Central memory CD8-positive, alpha-beta T cell (primary cell): Measurements from ENCODE around the gene C14orf132.

Experiments
- ATAC-seq: fragments of 150-1000 bp; cut with Tn5 transposase; replicated peaks from 2 replicates; pipeline ENCODE4 v1.10.0; 2022; ENCODE audit warnings: mild to moderate bottlenecking, moderate FRiP score, moderate number of reproducible peaks; ENCODE audit not compliant: poor library complexity, severe bottlenecking; ENCODE audit errors: extremely low read depth
- DNase-seq, 2 donors: peaks; one replicate each; pipeline ENCODE4 v3.0.0; 2021; ENCODE audit warnings: low spot score in 2 of 2
- H3K27ac Mint-ChIP-seq: one replicate; pipeline ENCODE4 v1.8.0; 2022; ENCODE audit warnings: low read depth, mild to moderate bottlenecking, moderate library complexity, mixed read lengths
- H3K27me3 Mint-ChIP-seq: one replicate; pipeline ENCODE4 v1.8.0; 2022; ENCODE audit warnings: mixed read lengths
- H3K36me3 Mint-ChIP-seq: one replicate; pipeline ENCODE4 v1.8.0; 2022; ENCODE audit warnings: mild to moderate bottlenecking, moderate library complexity, mixed read lengths; ENCODE audit not compliant: insufficient read depth
- H3K4me1 Mint-ChIP-seq: one replicate; pipeline ENCODE4 v1.8.0; 2022; ENCODE audit warnings: mixed read lengths
- H3K4me3 Mint-ChIP-seq: one replicate; pipeline ENCODE4 v1.8.0; 2022; ENCODE audit warnings: mild to moderate bottlenecking, moderate library complexity, mixed read lengths
- H3K9me3 Mint-ChIP-seq: one replicate; pipeline ENCODE4 v1.8.0; 2022; ENCODE audit warnings: mixed read lengths

C14orf132 gene

DNA sequence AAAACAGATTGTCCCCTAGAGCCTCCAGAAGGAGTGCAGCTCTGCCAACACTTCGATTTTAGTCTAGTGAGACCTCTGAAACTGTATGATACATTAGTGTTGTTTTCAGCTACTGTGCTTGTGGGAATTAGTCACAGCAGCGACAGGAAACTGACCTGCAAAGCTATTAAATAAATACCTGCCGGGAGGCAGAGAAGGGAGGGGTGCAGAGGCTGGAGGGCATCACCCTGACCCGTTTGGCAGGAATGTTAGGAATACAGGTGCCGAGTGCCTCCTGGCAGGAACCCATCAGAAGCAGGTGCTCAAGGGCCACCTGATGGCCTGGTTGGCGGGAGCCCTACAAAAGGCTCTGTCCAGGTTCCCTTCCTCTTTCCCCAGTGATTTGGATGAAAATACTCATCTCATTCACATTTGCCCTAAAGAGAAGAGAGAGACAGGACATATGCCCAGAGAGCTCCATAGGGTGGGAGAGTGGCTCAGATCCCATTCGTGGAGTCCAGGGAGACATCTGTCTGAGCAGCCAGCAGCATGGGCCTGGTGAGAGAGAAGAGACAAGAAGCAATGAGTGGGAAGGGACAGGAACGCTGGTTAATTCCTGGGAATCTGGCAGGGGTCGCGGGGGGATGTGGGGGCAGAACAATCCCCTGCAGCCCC, 44.6 kb downstream of the C14orf132 start:
- ATAC-seq: no peak
- Mint-ChIP-seq H3K36me3 (peaks cover under 1% of the 10 kb centered on the region), H3K9me3 (no peaks in the 10 kb centered on the region), H3K27ac (no peak overlapping the region), H3K27me3 (peaks cover 87% of the 10 kb centered on the region), H3K4me3 (no peak overlapping the region), H3K4me1 (no peaks in the 10 kb centered on the region)
- no peak for DNase-seq

DNA sequence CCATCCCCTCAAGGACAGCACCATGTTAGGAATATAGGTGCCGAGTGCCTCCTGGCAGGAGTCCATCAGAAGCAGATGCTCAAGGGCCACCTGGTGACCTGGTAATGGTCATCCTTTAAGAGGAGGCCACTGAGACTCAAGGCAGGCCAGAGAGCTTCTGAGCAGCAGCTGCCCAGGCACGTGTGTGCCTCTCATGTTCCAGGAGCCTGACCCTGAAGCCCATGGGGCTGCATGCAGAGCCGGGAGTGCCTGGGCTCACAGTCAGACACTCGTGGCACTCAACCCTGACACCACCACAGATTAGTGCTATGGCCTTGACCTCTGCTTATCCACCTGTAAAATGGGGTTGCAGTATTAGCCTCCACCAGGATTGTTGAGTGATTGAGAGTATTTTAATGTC, 45.6 kb downstream of the C14orf132 start:
- DNase-seq (no peak), ATAC-seq (no peak)
- Mint-ChIP-seq H3K9me3 (no peaks in the 10 kb centered on the region), H3K27me3 (peaks cover 87% of the 10 kb centered on the region), H3K4me3 (no peak overlapping the region), H3K4me1 (no peaks in the 10 kb centered on the region), H3K27ac (no peak overlapping the region), H3K36me3 (no peaks in the 10 kb centered on the region)

DNA sequence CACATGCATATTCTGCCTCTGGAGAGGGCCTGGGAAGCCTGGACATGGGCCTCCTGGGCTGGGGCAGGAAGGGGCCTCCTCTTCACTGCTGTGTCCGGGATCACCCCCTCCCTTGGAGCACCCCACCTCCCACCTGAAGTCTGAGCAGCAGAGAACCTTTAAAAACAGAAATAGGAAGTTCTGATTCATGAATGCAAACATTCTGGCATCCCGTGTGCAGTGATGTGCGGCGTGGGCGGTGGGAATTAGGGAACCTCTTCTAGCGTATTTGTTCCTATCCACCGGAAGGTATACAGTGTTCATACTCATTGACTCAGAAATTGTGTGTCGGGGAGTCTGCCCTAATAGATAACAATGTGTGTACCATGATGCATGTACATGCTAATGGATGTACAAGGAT, 46.2 kb downstream of the C14orf132 start:
- no peak overlapping the region for H3K4me3 Mint-ChIP-seq
- DNase-seq: no peak
- H3K36me3 Mint-ChIP-seq: no peaks in the 10 kb centered on the region
- no peak for ATAC-seq
- no peaks in the 10 kb centered on the region for H3K4me1 Mint-ChIP-seq
- no peak overlapping the region for H3K27ac Mint-ChIP-seq
- peaks cover 84% of the 10 kb centered on the region for H3K27me3 Mint-ChIP-seq
- H3K9me3 Mint-ChIP-seq: no peaks in the 10 kb centered on the region

- peaks cover 77% of the 10 kb centered on the region for H3K27me3 Mint-ChIP-seq
- no peak for ATAC-seq
- H3K27ac Mint-ChIP-seq: no peak overlapping the region
- H3K4me3 Mint-ChIP-seq: no peak overlapping the region
- no peaks in the 10 kb centered on the region for H3K36me3 Mint-ChIP-seq
- no peaks in the 10 kb centered on the region for H3K4me1 Mint-ChIP-seq
- H3K9me3 Mint-ChIP-seq: no peaks in the 10 kb centered on the region
- DNase-seq: no peak
Measured at GRCh38 chr14:96086032-96086431, 46.9 kb downstream of the C14orf132 start.

DNA sequence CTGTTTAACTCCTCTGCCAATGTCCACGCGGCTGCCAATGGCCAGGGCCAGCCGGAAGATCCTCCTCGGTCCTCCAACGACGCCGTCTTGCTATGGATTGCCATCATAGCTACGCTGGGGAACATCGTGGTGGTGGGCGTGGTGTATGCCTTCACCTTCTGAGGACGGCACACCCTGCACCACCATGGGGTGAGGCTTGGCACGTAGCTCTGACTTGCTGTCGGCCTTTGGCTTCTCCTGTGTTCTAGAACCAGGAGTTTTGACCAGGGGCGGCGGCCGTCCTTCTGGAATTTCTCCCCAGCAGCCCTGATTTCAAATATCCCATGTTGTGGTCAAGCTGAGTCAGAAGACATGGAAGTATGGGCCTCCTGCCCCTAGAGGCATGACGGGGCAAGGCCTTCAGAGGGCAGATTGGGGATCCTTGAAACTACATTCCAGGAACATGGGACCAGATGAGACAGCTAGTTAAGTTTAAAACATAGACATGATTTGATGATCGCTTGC, 47.5 kb downstream of the C14orf132 start:
- Mint-ChIP-seq H3K4me1 (no peaks in the 10 kb centered on the region), H3K36me3 (no peaks in the 10 kb centered on the region), H3K27me3 (peaks cover 71% of the 10 kb centered on the region), H3K4me3 (no peak overlapping the region), H3K9me3 (no peaks in the 10 kb centered on the region), H3K27ac (no peak overlapping the region)
- DNase-seq: no peak
- no peak for ATAC-seq

GRCh38 chr14:96088074-96088473, 48.9 kb downstream of the C14orf132 start:
- Mint-ChIP-seq H3K4me3 (no peak overlapping the region), H3K9me3 (no peaks in the 10 kb centered on the region), H3K27ac (no peak overlapping the region), H3K36me3 (no peaks in the 10 kb centered on the region), H3K4me1 (no peaks in the 10 kb centered on the region), H3K27me3 (peaks cover 57% of the 10 kb centered on the region)
- no peak for ATAC-seq
- DNase-seq: no peak

DNA sequence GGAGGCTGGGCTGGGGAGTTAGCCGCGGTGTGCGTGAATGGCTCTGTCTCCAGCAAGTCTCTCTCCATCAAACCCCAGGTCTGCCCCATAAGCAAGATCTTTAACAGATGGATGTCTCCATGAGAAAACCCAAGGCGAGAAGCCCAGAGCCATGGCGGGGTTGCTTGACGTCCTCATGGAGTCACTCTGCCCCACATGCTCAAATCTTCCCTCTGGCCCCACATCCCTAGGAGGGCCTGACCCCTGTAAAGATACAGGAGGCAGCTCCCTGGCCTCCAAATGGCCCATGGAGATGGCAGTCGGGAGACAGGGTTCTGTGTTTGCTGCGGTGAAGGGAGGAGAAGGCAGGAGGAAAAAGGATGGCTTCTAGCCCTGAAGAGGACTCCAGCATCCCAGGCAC, 49.3 kb downstream of the C14orf132 start:
- Mint-ChIP-seq H3K4me3 (no peak overlapping the region), H3K27ac (no peak overlapping the region), H3K36me3 (no peaks in the 10 kb centered on the region), H3K9me3 (no peaks in the 10 kb centered on the region), H3K4me1 (no peaks in the 10 kb centered on the region), H3K27me3 (peaks cover 54% of the 10 kb centered on the region)
- DNase-seq: no peak
- no peak for ATAC-seq

DNA sequence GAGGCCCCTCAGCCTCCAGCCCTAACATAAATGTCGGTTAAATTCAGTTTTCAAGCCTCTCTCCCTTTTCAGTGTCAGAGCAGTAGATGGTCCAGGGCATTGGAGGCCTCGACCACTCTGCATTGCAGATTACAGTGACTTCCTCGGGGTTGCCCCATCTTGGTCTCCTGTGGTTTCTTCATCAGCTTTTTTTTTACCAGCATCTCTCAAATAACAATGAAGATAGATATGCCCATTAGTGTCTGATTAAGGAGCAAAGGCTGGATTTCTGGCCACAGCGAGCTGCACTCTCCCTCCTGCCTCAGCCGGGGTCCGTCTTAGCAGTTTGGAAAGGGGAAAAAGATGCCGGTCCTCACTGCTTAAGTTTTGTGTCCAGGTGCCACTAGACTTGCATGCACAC, 49.7 kb downstream of the C14orf132 start:
- H3K27ac Mint-ChIP-seq: no peak overlapping the region
- no peak overlapping the region for H3K4me3 Mint-ChIP-seq
- peaks cover 2% of the 10 kb centered on the region for H3K36me3 Mint-ChIP-seq
- DNase-seq (no peak), ATAC-seq (no peak)
- H3K9me3 Mint-ChIP-seq: no peaks in the 10 kb centered on the region
- no peaks in the 10 kb centered on the region for H3K4me1 Mint-ChIP-seq
- peaks cover 54% of the 10 kb centered on the region for H3K27me3 Mint-ChIP-seq

DNA sequence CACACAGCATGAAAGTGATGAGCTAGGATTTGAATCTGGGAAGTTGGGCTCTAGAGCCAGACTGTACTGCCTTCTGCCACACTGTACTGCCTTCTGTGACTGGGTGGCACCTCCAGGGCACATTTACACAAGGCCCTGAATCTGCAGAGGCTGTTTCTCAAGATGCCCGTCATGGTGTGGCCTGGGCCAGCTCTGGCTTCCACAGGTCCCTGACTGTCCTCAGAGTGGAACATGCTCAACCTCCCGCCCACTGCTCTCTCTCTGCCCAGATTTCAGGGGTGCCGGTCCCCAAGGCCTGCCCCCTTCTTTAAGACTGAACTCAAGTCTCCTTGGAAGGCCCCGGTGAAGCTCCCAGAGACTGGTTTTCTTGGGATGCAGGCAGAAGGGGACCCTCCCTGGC, 50.2 kb downstream of the C14orf132 start:
- H3K4me3 Mint-ChIP-seq: no peak overlapping the region
- no peak overlapping the region for H3K27ac Mint-ChIP-seq
- DNase-seq: no peak
- no peak for ATAC-seq
- H3K27me3 Mint-ChIP-seq: peaks cover 55% of the 10 kb centered on the region
- peaks cover 2% of the 10 kb centered on the region for H3K36me3 Mint-ChIP-seq
- H3K9me3 Mint-ChIP-seq: no peaks in the 10 kb centered on the region
- H3K4me1 Mint-ChIP-seq: no peaks in the 10 kb centered on the region

DNA sequence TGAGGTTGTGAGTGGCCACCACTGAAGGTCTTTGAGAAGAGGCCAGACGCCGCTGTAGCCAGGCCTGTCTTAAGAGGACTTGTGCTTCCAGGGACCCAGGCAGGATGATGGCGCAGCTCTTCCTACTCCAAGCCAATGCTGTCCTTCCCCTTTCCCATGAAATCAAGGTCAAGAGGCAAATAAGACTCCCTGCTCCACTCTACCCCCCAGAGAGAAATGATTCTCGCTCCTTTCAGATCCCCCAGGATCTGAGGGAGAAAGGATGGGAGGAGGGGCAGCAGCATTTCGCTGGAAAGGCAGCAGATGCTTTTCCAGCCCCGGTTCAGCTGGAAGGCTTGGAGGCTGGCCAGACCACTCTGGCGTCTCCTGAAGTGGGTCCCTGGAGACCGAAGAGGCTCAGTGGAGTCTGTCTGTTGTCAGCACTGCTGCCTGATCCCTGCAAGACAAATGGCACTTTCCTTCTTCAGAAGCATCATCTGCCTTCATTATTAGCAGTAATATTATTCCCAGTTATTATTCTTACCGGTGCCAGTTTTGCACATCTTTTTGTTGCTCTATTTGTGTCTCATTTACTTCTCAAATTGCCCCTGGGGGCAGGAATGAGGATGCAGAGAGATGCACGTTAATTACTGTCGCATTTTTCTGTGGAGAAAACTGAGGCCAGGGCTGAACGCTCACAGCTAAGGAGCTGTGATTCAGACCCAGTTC, 51.4 kb downstream of the C14orf132 start:
- peaks cover 54% of the 10 kb centered on the region for H3K27me3 Mint-ChIP-seq
- H3K36me3 Mint-ChIP-seq: peaks cover 2% of the 10 kb centered on the region
- H3K9me3 Mint-ChIP-seq: no peaks in the 10 kb centered on the region
- H3K4me1 Mint-ChIP-seq: no peaks in the 10 kb centered on the region
- DNase-seq (no peak), ATAC-seq (no peak)
- no peak overlapping the region for H3K27ac Mint-ChIP-seq
- no peak overlapping the region for H3K4me3 Mint-ChIP-seq

GRCh38 chr14:96091149-96091693, 52.1 kb downstream of the C14orf132 start:
- Mint-ChIP-seq H3K9me3 (no peaks in the 10 kb centered on the region), H3K36me3 (peaks cover 2% of the 10 kb centered on the region), H3K4me3 (no peak overlapping the region), H3K4me1 (no peaks in the 10 kb centered on the region), H3K27ac (no peak overlapping the region), H3K27me3 (peaks cover 48% of the 10 kb centered on the region)
- DNase-seq: no peak
- ATAC-seq: no peak

GRCh38 chr14:96091941-96092411, 52.8 kb downstream of the C14orf132 start:
- peaks cover 40% of the 10 kb centered on the region for H3K27me3 Mint-ChIP-seq
- ATAC-seq: no peak
- no peaks in the 10 kb centered on the region for H3K4me1 Mint-ChIP-seq
- no peak overlapping the region for H3K4me3 Mint-ChIP-seq
- no peak overlapping the region for H3K27ac Mint-ChIP-seq
- no peak for DNase-seq
- H3K36me3 Mint-ChIP-seq: peaks cover 2% of the 10 kb centered on the region
- H3K9me3 Mint-ChIP-seq: no peaks in the 10 kb centered on the region

GRCh38 chr14:96092936-96093335, 53.8 kb downstream of the C14orf132 start:
- Mint-ChIP-seq H3K36me3 (peaks cover 2% of the 10 kb centered on the region), H3K27ac (no peak overlapping the region), H3K4me3 (no peak overlapping the region), H3K27me3 (peaks cover 44% of the 10 kb centered on the region), H3K4me1 (no peaks in the 10 kb centered on the region), H3K9me3 (no peaks in the 10 kb centered on the region)
- no peak for ATAC-seq
- no peak for DNase-seq
